K562 (cell line): ENCODE data around the gene NT5C3B. TPM values are rescaled to one million over a fixed set of nuclear protein-coding genes. Genes with fewer than 3 reads are reported as not detected.

ENCODE experiments used
- JUND ChIP-seq, 2 experiments: IDR thresholded peaks; 2 replicates in 1 of 2; 3 replicates in 1 of 2; pipeline ENCODE4 v1.6.1; 2011; ENCODE audit warnings: borderline replicate concordance in 2 of 2, low read depth in 2 of 2, low read length in 2 of 2, improper control_type of control experiment in 1 of 2, missing biosample characterization in 1 of 2, missing genetic modification characterization in 1 of 2, missing genetic modification reagents in 1 of 2
- KAT7 ChIP-seq: sonication (generic); formaldehyde crosslinking; IDR thresholded peaks from 2 replicates; pipeline ENCODE4 v1.8.0; 2022; ENCODE audit warnings: missing genetic modification reagents, mild to moderate bottlenecking, borderline replicate concordance
- KDM5B ChIP-seq: fragments of 200-600 bp; sonication (generic); IDR thresholded peaks from 2 replicates; pipeline ENCODE4 v1.6.1; 2012; ENCODE audit warnings: low read depth, mild to moderate bottlenecking, moderate library complexity, low read length, control low read depth, inconsistent platforms; ENCODE audit not compliant: insufficient replicate concordance
- NR1H2 ChIP-seq: sonication (generic); formaldehyde crosslinking; IDR thresholded peaks from 2 replicates; pipeline ENCODE4 v1.4.0; 2020; ENCODE audit warnings: mild to moderate bottlenecking, missing genetic modification reagents
- POU5F1 ChIP-seq: fragments of 150-350 bp; IDR thresholded peaks from 2 replicates; pipeline ENCODE4 v1.6.1; 2014; ENCODE audit warnings: borderline replicate concordance, low read length, low read depth, mild to moderate bottlenecking; ENCODE audit not compliant: partially characterized antibody
- SMAD4 ChIP-seq: fragments of 250-450 bp; sonication (Bioruptor Pico); conservative IDR thresholded peaks from 2 replicates; pipeline ENCODE4 v1.8.0; 2021; ENCODE audit warnings: inconsistent platforms, mild to moderate bottlenecking, moderate library complexity
- SREBF2 ChIP-seq: sonication (generic); formaldehyde crosslinking; IDR thresholded peaks from 2 replicates; pipeline ENCODE4 v1.4.0; 2020; ENCODE audit warnings: mild to moderate bottlenecking, missing genetic modification reagents
- TEAD4 ChIP-seq, 2 experiments: sonication (generic) in 1 of 2; formaldehyde crosslinking in 1 of 2; IDR thresholded peaks; 2 replicates each; pipeline versions ENCODE4 v1.6.1 to v1.8.0; 2012 to 2022; ENCODE audit warnings: borderline replicate concordance in 1 of 2, inconsistent platforms in 1 of 2, low read length in 1 of 2, mild to moderate bottlenecking in 1 of 2, missing genetic modification reagents in 1 of 2
- ZBTB5 ChIP-seq: fragments of 450-650 bp; IDR thresholded peaks from 2 replicates; pipeline ENCODE4 v1.6.1; 2017; ENCODE audit warnings: antibody characterized with exemption
- polyA plus RNA-seq, 8 experiments: library from polyadenylated mRNA; depleted of rRNA in 4 of 8; stranded (reverse) in 5 of 8; unstranded in 3 of 8; fragments of >200 nt; fragmentation: Nextera tagmentation in 2 of 8; fragmentation: Illumina TruSeq in 1 of 8; extraction: Ambion mirVana in 2 of 8; extraction: Trizol in 1 of 8; gene quantifications; 2 replicates each; pipeline versions ENCODE4 v1.2.1 to v1.2.3, GENCODE V29; 2011 to 2014; ENCODE audit warnings: inconsistent platforms in 1 of 8, missing spikeins in 1 of 8
- total RNA-seq, 7 experiments: library from RNA; depleted of rRNA in 6 of 7; stranded (reverse); fragments of >200 nt in 6 of 7; fragmentation: Illumina TruSeq in 2 of 7; extraction: Trizol in 2 of 7; gene quantifications; 2 replicates each; pipeline versions ENCODE4 v1.2.1 to v1.2.3, GENCODE V29; 2011 to 2021; ENCODE audit warnings: low replicate concordance in 1 of 7
- TF ChIP-seq, protein P1 (sequence below), 2 experiments: fragments of 450-650 bp in 1 of 2; IDR thresholded peaks; 2 replicates each; pipeline ENCODE4 v1.6.1; 2011 to 2017; ENCODE audit warnings: low read depth in 2 of 2, antibody characterized with exemption in 1 of 2, borderline replicate concordance in 1 of 2, low read length in 1 of 2, mild to moderate bottlenecking in 1 of 2, mixed read lengths in 1 of 2; ENCODE audit not compliant: control insufficient read depth in 1 of 2

Gene NT5C3B
- total and polyA plus RNA-seq, 9 of the 15 experiments (the other 6 are each of a cell fraction or from before 2014, with no cell fraction given) = 2.0 to 166 (median 85.0) TPM

DNA sequence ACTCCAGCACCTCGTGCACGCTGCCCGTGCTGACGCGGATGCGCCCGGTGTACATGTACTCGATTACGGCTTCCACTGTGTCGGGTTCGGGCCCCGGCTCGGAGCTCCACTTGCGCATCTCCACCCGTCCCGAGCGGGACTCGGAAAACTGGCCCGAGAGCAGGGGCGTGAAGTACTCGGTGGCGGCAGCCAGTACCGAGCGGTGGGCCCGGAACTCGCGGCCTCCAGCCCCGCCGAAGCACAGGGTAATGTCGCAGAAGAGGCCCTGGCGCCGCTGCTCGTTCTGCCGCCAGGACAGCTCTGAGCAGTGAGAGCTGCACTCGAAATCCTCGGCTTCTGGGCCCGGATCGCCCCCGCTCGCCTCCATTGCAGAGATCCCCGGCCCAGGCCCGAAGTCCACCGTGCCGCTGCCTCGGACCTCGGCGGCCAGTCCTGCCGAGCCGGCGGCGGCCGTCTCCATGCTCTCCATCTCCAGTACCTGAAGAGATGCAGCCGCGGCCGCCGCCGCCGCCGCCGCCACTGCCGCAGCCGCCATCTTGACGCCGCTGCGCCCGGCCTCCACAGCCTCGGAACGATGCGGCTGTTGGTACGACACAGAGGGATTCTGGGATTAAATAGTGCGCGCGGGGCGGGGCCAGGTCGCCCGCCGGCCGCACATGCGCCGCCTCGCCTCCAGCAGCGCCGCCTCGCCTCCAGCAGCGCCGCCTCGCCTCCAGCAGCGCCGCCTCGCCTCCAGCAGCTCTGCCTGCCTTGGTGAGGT, 29.0 kb upstream of the NT5C3B start, which contains the start of gene KLHL11 (continued):
- TF ChIP-seq JUND (IDR thresholded peaks at IDR 0.05; ENCODE audit: borderline replicate concordance, low read depth, low read length) (no peak), JUND (tag; IDR thresholded peaks at IDR 0.05; ENCODE audit: borderline replicate concordance, low read depth, low read length) (no peak; the same call in 2 of the 3 replicates), POU5F1 (no peak), TEAD4 (IDR thresholded peaks at IDR 0.05; ENCODE audit: low read length) (peak; percentile 32; the same call in 1 of the 2 replicates), TEAD4 (CRISPR knock-in tag; IDR thresholded peaks at IDR 0.05; ENCODE audit: borderline replicate concordance) (no peak), ZBTB5 (no peak), SMAD4 (CRISPR knock-in tag) (no peak), KDM5B (no peak), KAT7 (CRISPR knock-in tag) (0 out of 2 replicates have a peak, but pooled peaks have one; percentile 58), NR1H2 (CRISPR knock-in tag) (no peak), SREBF2 (no peak)
- TF ChIP-seq, protein P1, sequence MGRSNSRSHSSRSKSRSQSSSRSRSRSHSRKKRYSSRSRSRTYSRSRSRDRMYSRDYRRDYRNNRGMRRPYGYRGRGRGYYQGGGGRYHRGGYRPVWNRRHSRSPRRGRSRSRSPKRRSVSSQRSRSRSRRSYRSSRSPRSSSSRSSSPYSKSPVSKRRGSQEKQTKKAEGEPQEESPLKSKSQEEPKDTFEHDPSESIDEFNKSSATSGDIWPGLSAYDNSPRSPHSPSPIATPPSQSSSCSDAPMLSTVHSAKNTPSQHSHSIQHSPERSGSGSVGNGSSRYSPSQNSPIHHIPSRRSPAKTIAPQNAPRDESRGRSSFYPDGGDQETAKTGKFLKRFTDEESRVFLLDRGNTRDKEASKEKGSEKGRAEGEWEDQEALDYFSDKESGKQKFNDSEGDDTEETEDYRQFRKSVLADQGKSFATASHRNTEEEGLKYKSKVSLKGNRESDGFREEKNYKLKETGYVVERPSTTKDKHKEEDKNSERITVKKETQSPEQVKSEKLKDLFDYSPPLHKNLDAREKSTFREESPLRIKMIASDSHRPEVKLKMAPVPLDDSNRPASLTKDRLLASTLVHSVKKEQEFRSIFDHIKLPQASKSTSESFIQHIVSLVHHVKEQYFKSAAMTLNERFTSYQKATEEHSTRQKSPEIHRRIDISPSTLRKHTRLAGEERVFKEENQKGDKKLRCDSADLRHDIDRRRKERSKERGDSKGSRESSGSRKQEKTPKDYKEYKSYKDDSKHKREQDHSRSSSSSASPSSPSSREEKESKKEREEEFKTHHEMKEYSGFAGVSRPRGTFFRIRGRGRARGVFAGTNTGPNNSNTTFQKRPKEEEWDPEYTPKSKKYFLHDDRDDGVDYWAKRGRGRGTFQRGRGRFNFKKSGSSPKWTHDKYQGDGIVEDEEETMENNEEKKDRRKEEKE (IDR thresholded peaks at IDR 0.05; ENCODE audit: borderline replicate concordance in 1 of 2, control insufficient read depth in 1 of 2, low read depth in 2 of 2, low read length in 1 of 2) = no peak
